Stomach (tissue), 4 donors: ENCODE results near the gene MACC1.

Experiments
- CTCF ChIP-seq, 7 experiments: fragments of 450-650 bp in 4 of 7; fragments of 200-600 bp in 3 of 7; sonication (generic) in 3 of 7; IDR thresholded peaks; one replicate each; pipeline ENCODE4 v1.5.1; 2016 to 2019; ENCODE audit warnings: antibody characterized with exemption in 7 of 7, control low read depth in 2 of 7, mild to moderate bottlenecking in 1 of 7
- EP300 ChIP-seq: sonication (generic); formaldehyde crosslinking; IDR thresholded peaks from one replicate; pipeline ENCODE4 v1.6.1; 2017; ENCODE audit warnings: antibody characterized with exemption

DNA sequence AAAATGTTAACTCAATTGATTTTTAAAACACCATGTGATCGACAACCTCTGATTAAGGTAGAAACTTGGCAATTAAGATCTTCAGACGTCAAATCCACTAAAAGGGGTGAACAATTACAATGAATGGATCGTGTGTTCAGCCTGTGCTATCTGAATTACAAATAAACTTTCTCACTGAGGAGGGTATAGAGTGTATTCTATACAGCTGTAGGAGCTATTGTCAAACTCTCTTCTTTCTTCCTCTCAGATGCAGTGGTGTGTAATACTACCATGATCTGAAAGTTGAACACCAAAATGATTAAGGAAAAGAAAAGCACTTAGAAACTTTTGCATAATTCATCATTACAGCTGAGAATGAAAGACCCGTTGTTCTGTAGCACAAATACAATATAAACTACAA lies 32.2 kb upstream of the MACC1 start:
- TF ChIP-seq CTCF (IDR thresholded peaks at IDR 0.05) (no peak), EP300 (no peak)
